DMS53 (cell line): ENCODE measurements around the gene COMT.
"Not testable (repeated sequence)": the region's sequence is repeated elsewhere in the genome, so short reads cannot be mapped to it uniquely, and the experiment has no call there.

Source experiments
- DNase-seq: peaks from one replicate; lab custom pipeline; 2025; lab: John Stamatoyannopoulos, UW

Gene COMT

GRCh38 chr22:19909350-19910179 is 32.0 kb upstream of the COMT start:
- peak; percentile 60 for DNase-seq

GRCh38 chr22:19910180-19910744 is 31.3 kb upstream of the COMT start:
- no peak for DNase-seq

GRCh38 chr22:19911540-19912270 is 29.9 kb upstream of the COMT start:
- DNase-seq: no peak

GRCh38 chr22:19912271-19912999 is 29.1 kb upstream of the COMT start:
- DNase-seq: no peak

DNA sequence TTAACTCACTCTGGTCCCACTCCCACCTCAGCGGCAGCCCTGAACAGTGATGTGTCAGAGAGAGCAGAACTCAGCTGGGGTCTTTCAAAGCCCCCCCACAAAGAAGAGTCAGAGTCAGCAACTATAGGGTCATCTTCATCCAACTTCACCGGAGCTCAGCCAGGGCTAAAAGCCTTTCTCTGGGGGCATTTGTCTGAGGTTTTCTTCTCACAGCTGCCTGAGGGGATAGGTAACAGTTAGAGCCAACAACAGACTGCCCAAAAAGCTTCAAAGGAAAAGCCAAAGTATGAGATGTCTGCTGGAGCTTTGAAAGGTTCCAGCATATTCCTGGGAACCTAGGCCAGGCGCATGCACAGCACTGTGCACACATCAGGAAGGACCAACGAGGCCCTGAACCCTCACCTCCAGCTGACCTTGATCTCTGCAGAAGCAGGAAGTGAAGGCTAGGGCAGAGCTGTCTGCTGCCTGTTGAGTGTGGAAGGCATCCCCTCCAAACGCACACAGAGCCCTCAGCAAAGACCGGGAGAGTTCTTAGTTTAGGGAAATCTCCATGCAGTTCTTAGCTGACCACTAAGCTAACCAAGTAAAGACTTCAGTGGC is 28.1 kb upstream of the COMT start:
- no peak for DNase-seq

GRCh38 chr22:19914201-19914943 is 27.2 kb upstream of the COMT start:
- no peak for DNase-seq

DNA sequence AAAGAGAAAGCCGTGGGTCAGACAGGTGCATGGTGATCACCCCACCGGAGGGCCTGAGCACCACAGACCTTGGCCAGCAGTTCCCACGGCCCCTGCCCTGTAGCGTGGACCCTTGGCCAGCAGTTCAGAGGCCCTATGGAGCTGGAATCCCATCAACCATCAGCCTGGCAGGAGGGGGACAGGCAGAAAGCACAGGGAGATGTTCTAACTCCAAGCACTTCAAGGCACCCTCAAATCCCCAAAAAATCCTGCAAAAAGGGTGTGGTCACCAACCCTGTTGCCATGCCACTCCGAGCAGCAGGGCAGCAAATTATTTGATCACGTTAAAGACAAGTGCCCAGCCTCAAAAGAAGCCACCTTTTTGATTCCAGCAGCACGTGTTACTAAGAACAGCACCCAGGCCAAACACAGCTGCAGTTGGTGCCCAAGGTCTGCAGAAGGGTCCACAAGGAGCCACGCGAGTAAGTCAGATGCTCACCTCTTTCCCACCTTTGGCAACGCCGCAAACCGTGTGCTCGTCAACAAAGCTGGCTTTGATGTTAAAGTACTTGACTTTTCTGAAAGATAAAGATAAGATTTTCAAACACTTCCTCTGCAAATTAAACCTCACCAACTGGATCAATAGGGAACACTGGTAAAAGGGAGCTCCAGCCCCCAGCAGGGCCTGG is 26.2 kb upstream of the COMT start:
- DNase-seq: no peak

DNA sequence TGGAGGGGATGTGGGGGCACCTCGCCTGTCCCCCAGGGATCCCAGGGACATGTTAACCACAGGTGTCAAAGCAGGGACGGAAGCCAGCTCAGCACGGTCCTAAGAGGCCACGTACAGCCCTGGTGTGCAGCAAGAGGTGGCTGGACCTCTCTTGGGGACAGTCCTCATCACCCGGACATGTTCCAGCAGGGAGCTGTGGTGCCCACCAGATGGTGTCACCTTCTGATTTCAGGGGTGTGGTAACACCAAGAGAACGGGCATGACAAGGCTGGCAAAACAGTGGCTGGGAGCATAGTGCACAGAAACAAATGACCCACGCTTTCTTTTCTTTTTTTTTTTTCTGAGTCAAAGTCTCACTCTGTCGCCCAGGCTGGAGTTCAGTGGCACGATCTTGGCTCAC is 25.6 kb upstream of the COMT start:
- no peak for DNase-seq

- no peak for DNase-seq
Observed at GRCh38 chr22:19916941-19917340, 24.6 kb upstream of the COMT start.

DNA sequence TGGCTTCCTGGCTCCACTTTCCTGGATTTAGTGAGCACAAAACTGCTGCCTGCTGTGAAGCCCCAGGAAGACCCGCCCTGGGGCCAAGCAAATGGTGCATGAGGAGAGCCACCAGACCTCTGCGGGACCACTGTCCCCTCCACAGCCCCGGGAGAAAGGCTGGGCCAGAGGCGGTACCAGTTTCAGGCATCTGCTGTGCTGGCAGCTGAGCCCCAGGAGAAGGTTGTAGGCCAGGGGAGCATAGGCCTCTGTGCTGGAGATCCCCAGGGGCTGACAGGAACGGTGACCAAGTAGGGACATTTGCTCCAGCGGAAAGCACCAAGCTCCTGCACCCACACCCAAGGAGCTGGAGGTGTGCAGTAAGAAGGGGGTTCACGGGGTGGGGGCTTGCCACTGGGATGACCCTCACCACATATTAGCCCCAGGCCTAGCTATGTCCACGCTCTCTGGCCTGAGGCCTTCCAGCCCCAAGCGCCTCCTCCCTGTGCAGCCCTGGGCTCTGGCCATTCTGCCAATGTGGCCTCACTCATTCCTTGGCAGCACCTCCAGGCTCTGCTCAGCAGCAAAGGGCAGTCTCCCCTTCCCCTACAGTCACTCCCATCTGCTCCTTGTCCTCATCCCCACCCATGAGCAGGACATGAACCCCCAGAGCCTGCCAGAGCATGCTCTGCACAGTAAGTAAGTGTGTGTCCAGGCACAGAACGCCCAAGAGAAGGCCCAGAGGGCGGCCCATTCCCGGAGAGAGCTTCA is 24.0 kb upstream of the COMT start:
- no peak for DNase-seq

- no peak for DNase-seq
Observed at GRCh38 chr22:19918332-19919106, 23.1 kb upstream of the COMT start.

DNA sequence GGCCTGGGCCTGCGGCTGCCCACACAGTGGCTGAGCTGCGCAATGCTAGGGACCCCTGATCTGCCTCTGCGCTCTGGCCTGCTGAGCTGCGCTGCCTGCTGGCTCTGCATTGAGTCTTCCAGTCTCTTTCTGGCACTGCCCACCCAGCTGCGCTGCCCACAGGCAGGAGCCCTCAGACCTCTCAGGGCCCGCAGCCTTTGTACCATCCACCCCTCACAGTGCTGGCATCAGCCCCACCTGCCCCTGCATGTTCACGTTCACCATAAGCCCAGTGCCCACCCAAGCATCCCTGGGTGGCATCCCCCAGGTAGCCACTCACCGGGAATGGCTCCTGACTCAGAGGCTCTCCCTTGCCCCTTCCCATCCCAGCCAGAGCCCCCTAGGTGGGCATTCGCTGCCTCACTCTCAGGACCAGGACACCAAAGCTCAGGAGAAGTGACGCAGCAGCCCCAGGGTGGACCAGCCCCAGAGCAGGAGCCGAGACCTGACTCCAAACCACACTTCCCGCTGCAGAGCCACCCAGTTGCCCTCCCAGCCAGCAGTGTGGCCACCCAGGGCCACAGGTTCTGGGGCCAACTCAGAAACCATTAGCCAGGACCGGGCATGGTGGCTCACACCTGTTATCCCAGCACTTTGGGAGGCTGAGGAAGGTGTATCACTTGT is 21.7 kb upstream of the COMT start:
- no peak for DNase-seq

DNA sequence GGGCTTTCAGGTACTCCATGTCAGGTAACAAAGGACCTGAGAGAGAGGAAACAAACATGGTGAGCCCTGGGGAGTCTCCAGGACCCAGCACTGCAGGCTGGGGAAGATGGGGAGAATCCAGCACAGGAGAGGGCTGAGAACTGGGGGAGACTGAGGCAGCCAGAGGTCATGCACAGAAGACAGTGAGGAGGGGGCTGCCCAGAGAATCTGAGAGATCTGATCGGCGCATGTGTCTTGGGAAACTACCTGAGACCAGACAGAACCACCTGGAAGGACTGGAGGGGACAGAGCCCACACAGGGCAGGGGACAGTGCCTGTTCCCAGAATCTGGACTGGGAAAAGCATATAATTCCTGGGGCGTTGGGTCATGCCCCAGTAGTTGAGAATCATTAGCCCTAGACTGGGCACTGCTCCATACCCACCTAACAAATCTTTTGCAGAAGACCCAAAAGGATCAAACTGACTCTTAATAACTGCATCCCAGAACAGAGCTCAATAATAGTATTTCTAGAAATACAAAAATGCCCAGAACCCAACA is 20.0 kb upstream of the COMT start:
- DNase-seq: no peak

- no peak for DNase-seq
Observed at GRCh38 chr22:19923914-19924513, 17.6 kb upstream of the COMT start.

GRCh38 chr22:19926028-19926427 is 15.5 kb upstream of the COMT start:
- DNase-seq: not testable (repeated sequence)

DNA sequence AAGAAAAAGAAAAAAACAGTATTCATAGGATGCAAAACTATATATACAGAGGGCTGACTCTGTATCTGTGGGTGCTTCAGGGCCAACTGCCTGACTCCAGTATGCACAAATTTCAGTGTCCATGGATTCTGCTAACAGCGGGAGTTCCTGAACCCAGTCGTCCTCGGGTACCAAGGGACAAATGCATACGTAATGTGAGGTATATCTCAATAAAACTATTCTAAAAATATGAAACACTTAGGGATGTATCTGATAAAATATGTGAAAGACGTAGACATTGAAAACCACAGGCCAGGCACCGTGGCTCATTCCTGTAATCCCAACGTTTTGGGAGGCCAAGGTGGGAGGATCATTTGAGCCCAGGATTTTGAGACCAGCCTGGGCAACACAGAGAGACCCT is 13.9 kb upstream of the COMT start:
- no peak for DNase-seq

- no peak for DNase-seq
Observed at GRCh38 chr22:19928207-19928606, 13.4 kb upstream of the COMT start.
